Fibroblast of skin of left biceps (primary cell): Measurements from ENCODE around the gene TNKS2.

Source experiments
- DNase-seq, 2 experiments: peaks; one replicate each; pipeline ENCODE4 v3.0.0-alpha.2; 2013; ENCODE audit warnings: low read depth in 2 of 2

TNKS2 gene

GRCh38 chr10:91908337-91909116 lies 110.3 kb downstream of the TNKS2 start:
- no peak for DNase-seq

DNA sequence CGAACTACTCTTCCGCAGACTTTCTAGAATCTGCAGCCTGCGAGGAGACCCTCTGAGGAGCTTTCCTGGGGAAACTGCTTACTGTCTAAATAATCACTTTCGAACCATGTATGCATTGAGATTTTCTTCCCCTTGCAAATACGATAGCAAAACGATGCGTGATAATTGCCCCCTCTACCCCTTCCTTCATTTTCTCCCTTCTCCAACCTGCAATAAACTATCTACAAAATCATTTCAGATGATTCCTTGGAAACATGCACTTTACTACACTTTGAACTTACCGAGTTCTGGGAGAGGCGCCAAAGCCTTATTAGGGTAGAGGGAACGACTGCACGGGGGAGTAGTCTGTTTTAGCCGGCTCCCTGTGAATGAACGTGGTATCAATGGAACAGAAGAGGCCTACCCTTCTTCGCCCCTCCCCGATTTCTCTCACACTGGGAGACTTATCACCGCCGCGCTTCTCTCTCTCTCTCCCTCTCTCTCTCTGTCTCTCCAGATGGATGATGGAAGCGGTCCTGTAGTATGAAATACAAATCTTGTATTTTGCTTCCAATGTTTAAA lies 111.0 kb downstream of the TNKS2 start, which contains the start of gene FGFBP3:
Gene FGFBP3 (minus strand): TSS at position 370 of the 561 bp plus-strand sequence. CDS start 517 bp downstream, outside the sequence.
- no peak for DNase-seq

GRCh38 chr10:91910467-91910866 lies 112.2 kb downstream of the TNKS2 start:
- DNase-seq = no peak
